NCI-H2081 (cell line): ENCODE results near the gene DMC1.
"Not testable (repeated sequence)": the region's sequence is repeated elsewhere in the genome, so short reads cannot be mapped to it uniquely, and the experiment has no call there.

Experiments
- DNase-seq, 2 experiments: peaks; one replicate each; lab custom pipeline; 2025; lab: John Stamatoyannopoulos, UW

DMC1 gene

DNA sequence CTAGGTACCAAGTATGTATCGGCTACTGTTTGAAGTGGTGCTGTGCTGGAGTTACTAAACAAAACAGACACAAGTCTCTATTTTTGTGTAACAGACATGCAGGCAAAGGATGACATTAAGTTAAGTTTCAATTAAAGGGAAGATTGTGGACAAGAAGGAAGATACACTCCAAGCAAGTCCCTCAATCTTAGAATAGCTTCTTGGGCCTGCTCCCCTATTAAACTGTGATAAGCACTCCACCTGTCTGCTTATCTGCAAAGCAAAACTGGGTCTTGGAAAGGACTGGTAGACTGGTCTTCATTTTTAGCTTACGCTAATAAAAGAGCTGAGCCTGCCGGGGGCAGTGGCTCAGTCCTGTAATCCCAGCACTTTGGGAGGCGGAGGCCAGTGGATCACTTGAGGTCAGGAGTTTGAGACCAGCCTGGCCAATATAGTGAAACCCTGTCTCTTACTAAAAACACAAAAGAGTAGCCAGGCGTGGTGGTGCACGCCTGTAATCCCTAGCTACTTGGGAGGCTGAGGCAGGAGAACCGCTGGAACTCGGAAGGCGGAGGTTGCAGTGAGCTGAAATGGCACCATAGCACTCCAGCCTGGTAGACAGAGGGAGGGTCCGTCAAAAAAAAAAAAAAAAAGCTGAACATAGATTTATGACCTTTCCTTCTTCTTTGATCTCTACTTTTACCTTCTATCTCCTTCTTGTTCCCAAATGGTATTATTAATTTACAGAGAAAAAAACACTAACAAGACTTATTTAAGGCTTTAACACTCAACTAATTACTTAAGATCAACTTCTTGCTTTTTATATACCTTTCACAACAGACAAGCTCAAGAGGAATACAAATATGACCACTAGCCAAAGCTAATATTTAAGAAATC is 67.9 kb downstream of the DMC1 start:
- no peak for DNase-seq

GRCh38 chr22:38497869-38498268 is 72.1 kb downstream of the DMC1 start:
- no peak for DNase-seq

DNA sequence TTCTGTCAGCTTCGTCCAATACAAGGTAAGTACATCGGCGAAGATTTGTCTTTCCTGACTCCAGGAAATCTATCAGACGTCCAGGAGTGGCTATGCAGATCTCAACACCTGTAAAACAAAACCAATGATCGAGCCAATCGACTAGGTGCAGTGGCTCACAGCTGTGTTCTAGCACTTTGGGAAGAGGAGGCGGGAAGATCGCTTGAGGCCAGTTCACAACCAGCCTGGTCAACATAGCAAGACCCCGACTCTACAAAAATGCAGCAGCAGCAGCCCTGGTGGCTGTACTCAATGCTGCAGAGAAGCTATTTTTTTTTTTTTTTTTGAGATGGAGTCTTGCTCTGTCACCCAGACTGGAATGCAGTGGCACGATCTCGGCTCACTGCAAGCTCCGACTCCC is 75.0 kb downstream of the DMC1 start:
- no peak for DNase-seq

GRCh38 chr22:38494498-38494897 is 75.5 kb downstream of the DMC1 start:
- DNase-seq: no peak

- DNase-seq: no peak
Observed at GRCh38 chr22:38491707-38492348, 78.2 kb downstream of the DMC1 start.

GRCh38 chr22:38490915-38491314 is 79.1 kb downstream of the DMC1 start:
- DNase-seq: no peak

- DNase-seq: no peak
Observed at GRCh38 chr22:38490475-38490874, 79.5 kb downstream of the DMC1 start.

DNA sequence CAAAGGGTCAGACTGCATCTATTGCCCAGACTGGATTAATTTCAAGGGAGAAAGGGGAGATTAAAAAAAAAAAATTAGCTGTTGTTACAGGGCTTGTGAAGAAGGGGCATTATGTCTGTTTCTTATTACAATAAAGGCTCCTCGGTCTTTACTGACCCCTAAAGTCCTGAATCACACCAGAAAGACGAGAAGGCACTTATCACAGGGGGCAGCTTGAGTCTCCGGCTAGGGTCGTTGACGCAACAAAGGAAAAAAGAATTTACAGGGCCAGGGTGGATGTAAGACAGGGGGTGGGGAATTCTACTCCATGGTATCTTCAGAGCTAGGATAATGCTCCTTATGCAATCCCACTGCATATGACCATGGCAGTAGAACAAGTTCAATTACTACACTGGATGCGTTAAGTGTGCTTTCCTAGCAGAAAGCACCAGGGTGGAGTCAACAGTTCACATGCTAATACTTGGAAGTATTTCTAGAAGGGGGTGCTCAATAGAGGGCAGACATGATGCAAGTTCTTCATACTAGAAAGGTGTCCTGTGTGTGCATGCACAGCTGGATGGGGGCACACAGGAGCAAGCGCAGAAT is 80.3 kb downstream of the DMC1 start:
- DNase-seq: no peak

DNA sequence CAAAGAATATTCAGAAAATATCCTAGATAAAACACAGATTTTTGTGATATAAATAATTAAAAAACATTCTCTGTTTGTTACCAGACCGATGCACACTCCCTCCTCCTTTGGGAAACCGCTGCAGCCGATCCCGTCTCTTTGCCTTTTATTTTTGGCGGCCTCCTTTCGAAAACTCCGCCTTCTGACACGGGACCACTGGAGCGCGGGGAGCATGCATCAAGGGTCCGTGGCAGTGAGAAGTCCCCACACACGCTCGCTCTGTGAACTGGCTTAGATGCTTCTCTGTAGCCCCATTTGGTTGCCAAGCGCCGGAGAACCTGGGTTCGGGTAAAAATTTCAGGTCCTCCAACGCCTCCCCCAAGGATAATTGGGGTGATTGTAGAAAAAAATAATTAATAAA is 80.8 kb downstream of the DMC1 start:
- no peak for DNase-seq

GRCh38 chr22:38487946-38488345 is 82.0 kb downstream of the DMC1 start:
- no peak for DNase-seq

DNA sequence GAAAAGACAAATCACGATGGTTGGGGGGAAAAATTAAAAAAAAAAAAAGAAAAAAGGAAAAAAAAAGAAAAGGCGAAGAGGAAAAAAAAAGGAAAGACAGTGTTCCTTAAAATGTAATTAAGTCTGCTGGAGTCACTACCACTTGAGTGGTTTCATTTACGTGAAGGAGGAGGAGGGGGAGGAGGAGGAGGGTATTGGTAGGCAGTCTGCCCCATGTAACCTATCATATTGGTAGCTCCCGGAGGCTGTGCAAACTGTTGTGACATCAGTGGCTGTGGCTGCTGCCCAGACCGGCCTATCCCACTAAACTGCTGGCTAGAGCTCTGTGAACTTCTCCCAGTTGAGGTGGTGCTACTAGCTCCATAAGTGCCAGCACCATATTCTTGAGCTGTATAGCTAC is 84.2 kb downstream of the DMC1 start:
- no peak for DNase-seq

DNA sequence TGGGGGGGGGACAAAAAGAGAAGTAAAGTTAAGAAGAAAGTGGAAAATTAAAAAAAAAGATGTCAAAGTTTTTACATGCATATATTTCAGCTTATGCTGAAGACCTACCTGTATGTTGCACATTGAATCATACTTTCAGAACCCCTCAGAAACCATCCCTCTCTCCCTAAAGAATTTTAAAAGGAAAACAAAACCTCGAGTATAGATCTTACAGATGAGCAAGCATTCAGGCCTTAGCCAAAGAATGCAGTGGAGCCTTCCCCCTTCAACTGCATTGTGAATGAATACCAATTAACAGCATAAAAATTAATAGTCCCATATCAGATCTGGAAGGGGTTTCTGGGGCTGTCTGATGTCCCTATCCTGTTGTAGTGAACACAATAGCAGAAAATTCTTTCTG is 85.7 kb downstream of the DMC1 start:
- DNase-seq: no peak

- no peak for DNase-seq
Observed at GRCh38 chr22:38482662-38483308, 87.2 kb downstream of the DMC1 start.

GRCh38 chr22:38481871-38482332 is 88.1 kb downstream of the DMC1 start:
- DNase-seq: no peak

DNA sequence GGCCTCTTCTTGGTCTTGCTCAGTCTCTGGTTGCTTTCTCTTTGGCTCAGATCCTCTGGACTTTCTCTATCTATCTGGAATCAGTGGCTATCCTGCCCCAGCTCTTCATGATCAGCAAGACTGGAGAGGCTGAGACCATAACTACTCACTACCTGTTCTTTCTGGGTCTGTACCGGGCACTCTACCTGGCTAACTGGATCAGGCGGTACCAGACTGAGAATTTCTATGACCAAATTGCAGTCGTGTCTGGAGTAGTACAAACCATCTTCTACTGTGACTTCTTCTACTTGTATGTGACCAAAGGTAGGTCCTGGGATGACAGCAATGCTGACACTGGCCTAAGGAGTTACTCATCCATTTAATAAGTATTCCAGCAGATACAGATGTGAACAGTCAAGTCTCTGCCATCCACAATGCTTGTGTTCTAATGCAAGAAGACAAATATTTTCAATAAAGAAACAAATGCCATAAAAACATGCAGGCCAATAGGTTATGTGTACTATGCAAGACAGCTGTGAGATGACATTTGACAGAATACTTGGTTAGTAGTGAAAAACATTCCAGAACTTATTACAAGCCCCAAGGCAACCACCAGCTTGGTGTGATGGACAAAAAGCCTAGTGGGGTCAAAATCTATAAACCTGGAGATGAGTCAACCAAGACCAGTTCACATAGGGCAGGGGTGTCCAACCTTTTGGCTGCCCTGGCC is 88.7 kb downstream of the DMC1 start:
- DNase-seq: no peak

DNA sequence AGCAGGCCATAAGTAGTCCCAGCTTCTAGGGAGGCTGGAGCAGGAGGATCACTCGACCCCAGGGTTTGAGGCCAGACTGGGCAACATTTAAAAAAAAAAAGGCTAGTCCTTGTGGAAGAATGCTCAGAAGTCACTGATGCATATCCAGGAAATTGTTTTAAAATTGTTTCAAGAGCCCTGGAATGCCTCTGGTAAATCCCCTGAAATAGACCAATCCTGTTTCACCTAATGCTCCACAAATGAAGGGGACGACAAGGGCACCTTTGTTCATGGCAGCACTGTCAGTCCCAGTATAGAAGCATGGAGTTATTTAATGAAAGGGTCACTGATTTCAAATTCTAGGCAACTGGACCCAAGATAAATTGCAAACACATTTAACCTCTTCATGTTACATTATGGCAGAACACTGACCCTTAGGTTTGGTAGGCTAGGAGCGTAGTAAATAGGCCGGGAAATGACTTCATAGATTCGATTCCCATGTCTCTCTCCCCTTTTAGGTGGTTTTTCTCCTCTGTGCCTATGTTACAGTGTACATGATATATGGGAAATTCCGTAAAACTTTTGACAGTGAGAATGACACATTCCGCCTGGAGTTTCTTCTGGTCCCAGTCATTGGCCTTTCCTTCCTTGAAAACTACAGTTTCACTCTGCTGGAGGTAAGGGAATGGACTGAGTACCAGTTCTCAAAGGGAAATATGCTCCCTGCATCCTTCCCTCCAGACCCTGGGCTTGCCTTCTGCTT is 90.7 kb downstream of the DMC1 start:
- no peak for DNase-seq

- DNase-seq: no peak
Observed at GRCh38 chr22:38477585-38477984, 92.4 kb downstream of the DMC1 start.

- DNase-seq: no peak
Observed at GRCh38 chr22:38474003-38474607, 95.9 kb downstream of the DMC1 start.

DNA sequence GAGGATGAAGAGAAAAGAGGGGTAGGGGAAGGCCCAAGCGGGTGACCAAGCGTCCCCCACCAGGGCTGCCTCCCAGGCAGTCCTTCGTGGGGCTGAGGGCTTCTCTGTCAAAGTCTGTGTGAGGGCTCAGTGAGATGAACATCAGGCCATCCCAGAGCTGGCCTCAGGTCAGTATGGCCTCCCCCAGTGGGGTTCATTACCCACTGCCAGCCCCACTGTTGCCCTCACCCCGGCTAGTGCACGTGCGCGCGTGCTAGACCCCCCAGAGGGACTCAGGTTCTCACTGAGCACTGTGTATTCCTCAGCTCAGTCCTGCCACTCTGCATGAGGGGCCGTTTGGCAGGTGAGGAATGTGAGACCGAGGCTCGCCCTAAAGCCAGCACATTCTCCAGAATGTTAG is 98.7 kb downstream of the DMC1 start:
- no peak for DNase-seq

DNA sequence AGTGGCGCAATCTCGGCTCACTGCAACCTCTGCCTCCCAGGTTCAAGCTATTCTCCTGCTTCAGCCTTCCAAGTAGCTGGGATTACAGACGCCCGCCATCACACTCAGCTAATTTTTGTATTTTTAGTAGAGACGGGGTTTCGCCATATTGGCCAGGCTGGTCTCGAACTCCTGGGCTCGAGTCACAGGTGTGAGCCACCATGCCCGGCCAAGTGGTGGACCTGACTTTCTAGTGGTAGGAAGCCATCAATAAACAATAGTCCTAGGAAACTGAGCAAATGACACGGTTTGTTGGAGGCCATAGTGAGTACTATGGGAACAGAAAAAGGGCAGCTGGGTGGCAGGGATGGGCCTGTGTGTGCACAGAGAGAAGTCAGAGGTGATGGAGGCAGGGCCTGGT is 99.8 kb downstream of the DMC1 start:
- not testable (repeated sequence) for DNase-seq

- DNase-seq: no peak
Observed at GRCh38 chr22:38469306-38469781, 100.6 kb downstream of the DMC1 start.
